GM23338 (cell line): ENCODE data around the gene HDHD5. TPM values are rescaled to one million over a fixed set of nuclear protein-coding genes. Genes with fewer than 3 reads are reported as not detected.

Source experiments
- ATAC-seq: fragments of 200-7000 bp; cut with Tn5 transposase; 3 replicates; pipeline ENCODE4 v1.9.1; 2020
- DNase-seq: peaks from one replicate; pipeline ENCODE4 v3.0.0-alpha.2; 2015; ENCODE audit warnings: low spot score
- H2AFZ ChIP-seq: fragments of 200-600 bp; sonication (generic); 2 replicates; pipeline ENCODE4 v1.8.0; 2016; ENCODE audit warnings: antibody characterized with exemption, mild to moderate bottlenecking, moderate library complexity
- H3F3A ChIP-seq: fragments of 200-600 bp; sonication (generic); replicated peaks from 2 replicates; pipeline ENCODE4 v1.8.0; 2017; ENCODE audit warnings: antibody characterized with exemption, mixed run types, low read depth
- H3K27ac ChIP-seq: fragments of 200-600 bp; sonication (generic); 2 replicates; pipeline ENCODE4 v1.6.1; 2016; ENCODE audit warnings: low read depth
- H3K27me3 ChIP-seq: fragments of 200-600 bp; sonication (generic); 2 replicates; pipeline ENCODE4 v1.8.0; 2016; ENCODE audit warnings: mild to moderate bottlenecking, mixed run types, moderate library complexity; ENCODE audit not compliant: insufficient read depth
- H3K36me3 ChIP-seq: fragments of 200-600 bp; sonication (generic); 2 replicates; pipeline ENCODE4 v1.8.0; 2016; ENCODE audit warnings: mild to moderate bottlenecking; ENCODE audit not compliant: insufficient read depth
- H3K4me1 ChIP-seq: fragments of 200-600 bp; sonication (generic); 2 replicates; pipeline ENCODE4 v1.8.0; 2016; ENCODE audit warnings: mild to moderate bottlenecking, moderate library complexity; ENCODE audit not compliant: insufficient read depth
- H3K4me2 ChIP-seq: fragments of 200-600 bp; sonication (generic); 2 replicates; pipeline ENCODE4 v1.7.1; 2017; ENCODE audit warnings: mixed run types
- H3K4me3 ChIP-seq: fragments of 200-600 bp; sonication (generic); 2 replicates; pipeline ENCODE4 v1.6.1; 2016; ENCODE audit warnings: mixed run types
- H3K79me2 ChIP-seq: fragments of 200-600 bp; sonication (generic); replicated peaks from 2 replicates; pipeline ENCODE4 v1.8.0; 2017; ENCODE audit warnings: mild to moderate bottlenecking; ENCODE audit not compliant: insufficient read depth
- H3K9me2 ChIP-seq: fragments of 200-600 bp; sonication (generic); 2 replicates; pipeline ENCODE4 v1.8.0; 2017; ENCODE audit not compliant: insufficient read depth
- H4K20me1 ChIP-seq: fragments of 200-600 bp; sonication (generic); replicated peaks from 2 replicates; pipeline ENCODE4 v1.8.0; 2017; ENCODE audit warnings: mild to moderate bottlenecking; ENCODE audit not compliant: insufficient read depth
- H3K27ac Mint-ChIP-seq: 2 replicates; pipeline ENCODE4 v1.8.0; 2020; ENCODE audit warnings: inconsistent platforms, mild to moderate bottlenecking, moderate library complexity, mixed read lengths
- H3K27me3 Mint-ChIP-seq: 3 replicates; pipeline ENCODE4 v1.8.0; 2022; ENCODE audit warnings: low read depth, mild to moderate bottlenecking, moderate library complexity, mixed read lengths, inconsistent platforms; ENCODE audit not compliant: insufficient read depth, poor library complexity
- H3K36me3 Mint-ChIP-seq: 3 replicates; pipeline ENCODE4 v1.8.0; 2021; ENCODE audit warnings: low read depth, mild to moderate bottlenecking, inconsistent platforms, moderate library complexity, mixed read lengths
- H3K4me1 Mint-ChIP-seq: 3 replicates; pipeline ENCODE4 v1.8.0; 2020; ENCODE audit warnings: mild to moderate bottlenecking, inconsistent platforms, mixed read lengths
- H3K4me3 Mint-ChIP-seq: 3 replicates; pipeline ENCODE4 v1.8.0; 2021; ENCODE audit warnings: moderate library complexity, mild to moderate bottlenecking, inconsistent platforms, mixed read lengths
- H3K9me3 Mint-ChIP-seq: 3 replicates; pipeline ENCODE4 v1.8.0; 2020; ENCODE audit warnings: moderate library complexity, mild to moderate bottlenecking, inconsistent platforms, mixed read lengths
- CREB1 ChIP-seq: fragments of 250-450 bp; sonication (Bioruptor Pico); IDR thresholded peaks from 2 replicates; pipeline ENCODE4 v1.5.0; 2020; ENCODE audit warnings: low read depth, mild to moderate bottlenecking, moderate library complexity
- CTCF ChIP-seq, 2 experiments: fragments of 200-600 bp in 1 of 2; sonication (generic) in 1 of 2; conservative IDR thresholded peaks; 2 replicates each; pipeline versions ENCODE4 v1.5.1 to v1.6.1; 2016 to 2017; ENCODE audit warnings: antibody characterized with exemption in 2 of 2, low read depth in 2 of 2, mild to moderate bottlenecking in 2 of 2, moderate library complexity in 1 of 2
- EZH2 ChIP-seq: fragments of 200-600 bp; sonication (generic); IDR thresholded peaks from one replicate; pipeline ENCODE4 v1.8.0; 2017; ENCODE audit warnings: antibody characterized with exemption, mild to moderate bottlenecking, low read depth; ENCODE audit not compliant: unreplicated experiment
- EZH2phosphoT487 ChIP-seq: fragments of 200-600 bp; sonication (generic); IDR thresholded peaks from one replicate; pipeline ENCODE4 v1.8.1; 2018; ENCODE audit warnings: antibody characterized with exemption; ENCODE audit not compliant: unreplicated experiment
- JUNB ChIP-seq: IDR thresholded peaks from one replicate; pipeline ENCODE4 v1.6.1; 2016; ENCODE audit warnings: antibody characterized with exemption; ENCODE audit not compliant: unreplicated experiment
- NANOG ChIP-seq: IDR thresholded peaks from 2 replicates; pipeline ENCODE4 v1.6.1; 2016; ENCODE audit warnings: antibody characterized with exemption, borderline replicate concordance
- POLR2AphosphoS5 ChIP-seq: IDR thresholded peaks from 2 replicates; pipeline ENCODE4 v1.6.1; 2016; ENCODE audit warnings: antibody characterized with exemption, low read depth
- REST ChIP-seq: IDR thresholded peaks from one replicate; pipeline ENCODE4 v1.6.1; 2018; ENCODE audit warnings: antibody characterized with exemption; ENCODE audit not compliant: unreplicated experiment
- STAT1 ChIP-seq: IDR thresholded peaks from one replicate; pipeline ENCODE4 v1.6.1; 2016; ENCODE audit warnings: antibody characterized with exemption; ENCODE audit not compliant: unreplicated experiment
- ZNF114 ChIP-seq: fragments of 250-450 bp; sonication (Bioruptor Pico); IDR thresholded peaks from 2 replicates; pipeline ENCODE4 v1.5.0; 2020; ENCODE audit warnings: mild to moderate bottlenecking, moderate library complexity
- ZNF331 ChIP-seq: fragments of 250-450 bp; sonication (Bioruptor Pico); IDR thresholded peaks from 2 replicates; pipeline ENCODE4 v1.5.0; 2020; ENCODE audit warnings: low read depth, mild to moderate bottlenecking, moderate library complexity
- polyA plus RNA-seq: library from polyadenylated mRNA; unstranded; fragments of >200 nt; fragmentation: Nextera tagmentation; extraction: Ambion mirVana; gene quantifications from 2 replicates; pipeline ENCODE4 v1.2.1, GENCODE V29; 2016
- total RNA-seq: library from RNA; depleted of rRNA; stranded (reverse); fragments of >200 nt; shearing (Covaris generic); gene quantifications from 2 replicates; pipeline ENCODE4 v1.2.3, GENCODE V29; 2014
- TF ChIP-seq, protein P1 (sequence below): fragments of 250-450 bp; sonication (Bioruptor Pico); IDR thresholded peaks from 2 replicates; pipeline ENCODE4 v1.5.0; 2020; ENCODE audit warnings: mild to moderate bottlenecking, moderate library complexity
- TF ChIP-seq, protein P2 (sequence below): IDR thresholded peaks from 2 replicates; pipeline ENCODE4 v1.6.1; 2016; ENCODE audit warnings: antibody characterized with exemption

HDHD5 gene
- total and polyA plus RNA-seq, 2 experiments from 2014 or later: 70.0 to 116 TPM

DNA sequence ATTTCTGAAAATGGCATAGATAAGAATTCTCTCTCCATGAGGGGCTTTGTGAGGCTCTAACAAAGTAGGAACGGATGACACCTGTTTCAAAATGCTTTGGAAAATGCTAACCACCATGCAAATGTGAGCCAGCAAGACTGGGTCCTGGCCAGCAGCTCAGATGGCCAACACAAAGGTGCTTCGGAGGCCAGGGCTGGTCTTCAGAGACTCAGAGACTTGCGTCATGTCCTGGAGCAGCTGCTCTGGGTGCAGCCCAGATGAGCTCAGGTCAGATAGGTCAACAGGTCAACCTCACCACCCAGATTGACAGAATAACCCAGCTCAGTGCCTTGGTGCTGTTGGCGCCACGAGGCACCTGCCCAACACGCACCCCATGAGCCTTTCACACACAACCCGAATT lies 25.9 kb downstream of the HDHD5 start:
- TF ChIP-seq CREB1: no peak
- TF ChIP-seq REST: no peak
- TF ChIP-seq POLR2AphosphoS5: no peak
- no peak for TF ChIP-seq NANOG
- no peak for TF ChIP-seq ZNF114
- TF ChIP-seq CTCF (conservative IDR thresholded peaks at IDR 0.05; ENCODE audit: low read depth in 2 of 2): no peak
- TF ChIP-seq JUNB: no peak
- TF ChIP-seq EZH2phosphoT487: no peak
- TF ChIP-seq, protein P1, sequence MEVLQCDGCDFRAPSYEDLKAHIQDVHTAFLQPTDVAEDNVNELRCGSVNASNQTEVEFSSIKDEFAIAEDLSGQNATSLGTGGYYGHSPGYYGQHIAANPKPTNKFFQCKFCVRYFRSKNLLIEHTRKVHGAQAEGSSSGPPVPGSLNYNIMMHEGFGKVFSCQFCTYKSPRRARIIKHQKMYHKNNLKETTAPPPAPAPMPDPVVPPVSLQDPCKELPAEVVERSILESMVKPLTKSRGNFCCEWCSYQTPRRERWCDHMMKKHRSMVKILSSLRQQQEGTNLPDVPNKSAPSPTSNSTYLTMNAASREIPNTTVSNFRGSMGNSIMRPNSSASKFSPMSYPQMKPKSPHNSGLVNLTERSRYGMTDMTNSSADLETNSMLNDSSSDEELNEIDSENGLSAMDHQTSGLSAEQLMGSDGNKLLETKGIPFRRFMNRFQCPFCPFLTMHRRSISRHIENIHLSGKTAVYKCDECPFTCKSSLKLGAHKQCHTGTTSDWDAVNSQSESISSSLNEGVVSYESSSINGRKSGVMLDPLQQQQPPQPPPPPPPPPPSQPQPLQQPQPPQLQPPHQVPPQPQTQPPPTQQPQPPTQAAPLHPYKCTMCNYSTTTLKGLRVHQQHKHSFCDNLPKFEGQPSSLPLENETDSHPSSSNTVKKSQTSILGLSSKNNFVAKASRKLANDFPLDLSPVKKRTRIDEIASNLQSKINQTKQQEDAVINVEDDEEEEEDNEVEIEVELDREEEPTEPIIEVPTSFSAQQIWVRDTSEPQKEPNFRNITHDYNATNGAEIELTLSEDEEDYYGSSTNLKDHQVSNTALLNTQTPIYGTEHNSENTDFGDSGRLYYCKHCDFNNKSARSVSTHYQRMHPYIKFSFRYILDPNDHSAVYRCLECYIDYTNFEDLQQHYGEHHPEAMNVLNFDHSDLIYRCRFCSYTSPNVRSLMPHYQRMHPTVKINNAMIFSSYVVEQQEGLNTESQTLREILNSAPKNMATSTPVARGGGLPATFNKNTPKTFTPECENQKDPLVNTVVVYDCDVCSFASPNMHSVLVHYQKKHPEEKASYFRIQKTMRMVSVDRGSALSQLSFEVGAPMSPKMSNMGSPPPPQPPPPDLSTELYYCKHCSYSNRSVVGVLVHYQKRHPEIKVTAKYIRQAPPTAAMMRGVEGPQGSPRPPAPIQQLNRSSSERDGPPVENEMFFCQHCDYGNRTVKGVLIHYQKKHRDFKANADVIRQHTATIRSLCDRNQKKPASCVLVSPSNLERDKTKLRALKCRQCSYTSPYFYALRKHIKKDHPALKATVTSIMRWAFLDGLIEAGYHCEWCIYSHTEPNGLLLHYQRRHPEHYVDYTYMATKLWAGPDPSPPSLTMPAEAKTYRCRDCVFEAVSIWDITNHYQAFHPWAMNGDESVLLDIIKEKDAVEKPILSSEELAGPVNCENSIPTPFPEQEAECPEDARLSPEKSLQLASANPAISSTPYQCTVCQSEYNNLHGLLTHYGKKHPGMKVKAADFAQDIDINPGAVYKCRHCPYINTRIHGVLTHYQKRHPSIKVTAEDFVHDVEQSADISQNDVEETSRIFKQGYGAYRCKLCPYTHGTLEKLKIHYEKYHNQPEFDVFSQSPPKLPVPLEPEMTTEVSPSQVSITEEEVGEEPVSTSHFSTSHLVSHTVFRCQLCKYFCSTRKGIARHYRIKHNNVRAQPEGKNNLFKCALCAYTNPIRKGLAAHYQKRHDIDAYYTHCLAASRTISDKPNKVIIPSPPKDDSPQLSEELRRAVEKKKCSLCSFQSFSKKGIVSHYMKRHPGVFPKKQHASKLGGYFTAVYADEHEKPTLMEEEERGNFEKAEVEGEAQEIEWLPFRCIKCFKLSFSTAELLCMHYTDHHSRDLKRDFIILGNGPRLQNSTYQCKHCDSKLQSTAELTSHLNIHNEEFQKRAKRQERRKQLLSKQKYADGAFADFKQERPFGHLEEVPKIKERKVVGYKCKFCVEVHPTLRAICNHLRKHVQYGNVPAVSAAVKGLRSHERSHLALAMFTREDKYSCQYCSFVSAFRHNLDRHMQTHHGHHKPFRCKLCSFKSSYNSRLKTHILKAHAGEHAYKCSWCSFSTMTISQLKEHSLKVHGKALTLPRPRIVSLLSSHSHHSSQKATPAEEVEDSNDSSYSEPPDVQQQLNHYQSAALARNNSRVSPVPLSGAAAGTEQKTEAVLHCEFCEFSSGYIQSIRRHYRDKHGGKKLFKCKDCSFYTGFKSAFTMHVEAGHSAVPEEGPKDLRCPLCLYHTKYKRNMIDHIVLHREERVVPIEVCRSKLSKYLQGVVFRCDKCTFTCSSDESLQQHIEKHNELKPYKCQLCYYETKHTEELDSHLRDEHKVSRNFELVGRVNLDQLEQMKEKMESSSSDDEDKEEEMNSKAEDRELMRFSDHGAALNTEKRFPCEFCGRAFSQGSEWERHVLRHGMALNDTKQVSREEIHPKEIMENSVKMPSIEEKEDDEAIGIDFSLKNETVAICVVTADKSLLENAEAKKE (CRISPR knock-in tag): no peak
- TF ChIP-seq ZNF331: no peak
- no peak for TF ChIP-seq STAT1
- no peak for TF ChIP-seq EZH2
- TF ChIP-seq, protein P2, sequence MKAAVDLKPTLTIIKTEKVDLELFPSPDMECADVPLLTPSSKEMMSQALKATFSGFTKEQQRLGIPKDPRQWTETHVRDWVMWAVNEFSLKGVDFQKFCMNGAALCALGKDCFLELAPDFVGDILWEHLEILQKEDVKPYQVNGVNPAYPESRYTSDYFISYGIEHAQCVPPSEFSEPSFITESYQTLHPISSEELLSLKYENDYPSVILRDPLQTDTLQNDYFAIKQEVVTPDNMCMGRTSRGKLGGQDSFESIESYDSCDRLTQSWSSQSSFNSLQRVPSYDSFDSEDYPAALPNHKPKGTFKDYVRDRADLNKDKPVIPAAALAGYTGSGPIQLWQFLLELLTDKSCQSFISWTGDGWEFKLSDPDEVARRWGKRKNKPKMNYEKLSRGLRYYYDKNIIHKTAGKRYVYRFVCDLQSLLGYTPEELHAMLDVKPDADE: no peak
- Mint-ChIP-seq H3K27ac (no peak overlapping the region), H3K9me3 (no peaks in the 10 kb centered on the region; the same call in 2 of the 3 replicates), H3K4me3 (no peak overlapping the region), H3K36me3 (peaks cover 22% of the 10 kb centered on the region), H3K27me3 (peaks cover 7% of the 10 kb centered on the region), H3K4me1 (peaks cover 15% of the 10 kb centered on the region; the same call in 2 of the 3 replicates)
- Histone ChIP-seq H3F3A (0 out of 2 replicates have a peak, but pooled peaks cover 6% of the 10 kb centered on the region), H4K20me1 (no peaks in the 10 kb centered on the region; the same call in 1 of the 2 replicates), H3K27me3 (no peaks in the 10 kb centered on the region), H3K36me3 (no peaks in the 10 kb centered on the region), H3K9me2 (no peaks in the 10 kb centered on the region), H3K4me3 (no peak overlapping the region), H3K79me2 (no peaks in the 10 kb centered on the region), H3K27ac (no peak overlapping the region), H3K4me1 (no peaks in the 10 kb centered on the region), H3K4me2 (no peak overlapping the region), H2AFZ (no peak overlapping the region)
- no peak for DNase-seq
- no peak for ATAC-seq
